PC-3 (cell line): Measurements from ENCODE around the gene NFIX.

ENCODE experiments used
- EZH2 ChIP-seq: fragments of 300-600 bp; sonication (generic); IDR thresholded peaks from one replicate; pipeline ENCODE4 v1.6.1; 2017; ENCODE audit warnings: antibody characterized with exemption, mild to moderate bottlenecking, low read length; ENCODE audit not compliant: unreplicated experiment
- TF ChIP-seq, protein P1 (sequence below): fragments of 300-600 bp; sonication (generic); conservative IDR thresholded peaks from 2 replicates; pipeline ENCODE4 v1.5.1; 2017; ENCODE audit warnings: antibody characterized with exemption, low read depth, mild to moderate bottlenecking, low read length

DNA sequence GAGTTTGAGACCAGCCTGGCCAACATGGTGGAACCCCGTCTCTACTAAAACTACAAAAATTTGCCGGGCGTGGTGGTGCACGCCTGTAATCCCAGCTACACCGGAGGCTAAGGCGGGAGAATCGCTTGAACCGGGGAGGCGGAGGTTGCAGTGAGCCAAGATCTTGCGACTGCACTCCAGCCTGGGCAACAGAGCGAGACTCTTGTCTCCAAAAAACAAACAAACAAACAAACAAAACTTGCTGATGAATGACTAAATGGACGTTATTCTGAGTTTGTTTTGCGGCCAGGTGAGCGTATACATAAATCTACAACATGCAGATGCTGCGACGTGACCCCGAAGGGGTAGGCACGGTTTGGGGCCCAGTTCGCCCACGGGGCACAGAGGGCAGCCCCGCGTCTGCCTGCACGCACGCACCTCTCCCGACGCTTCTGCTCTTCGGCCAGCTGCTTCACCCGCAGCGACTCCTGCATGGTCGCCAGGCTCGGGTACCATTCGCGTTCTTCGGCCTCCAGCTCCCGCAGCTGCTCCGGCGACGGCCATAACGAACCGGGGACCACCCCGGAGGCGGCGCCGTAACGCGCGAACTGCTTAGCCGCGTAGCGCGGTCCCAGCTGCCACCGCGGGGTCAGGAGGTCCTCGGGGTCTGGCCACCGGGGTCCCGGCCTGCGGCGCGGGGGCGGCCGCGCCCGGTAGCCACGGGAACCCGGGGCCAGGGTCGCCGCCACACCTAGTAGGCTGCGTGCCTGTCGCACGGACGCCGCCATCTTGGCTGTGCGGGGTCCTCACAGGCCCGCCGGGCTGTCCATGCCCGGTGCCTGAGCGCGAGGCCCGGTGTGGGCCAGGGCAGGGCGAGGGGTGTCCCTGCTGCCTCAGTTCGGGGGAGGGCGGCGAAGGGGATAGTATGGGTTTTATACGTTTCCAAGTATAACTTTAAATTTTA lies 38.6 kb upstream of the NFIX start, which contains the start of gene GADD45GIP1:
- TF ChIP-seq, protein P1, sequence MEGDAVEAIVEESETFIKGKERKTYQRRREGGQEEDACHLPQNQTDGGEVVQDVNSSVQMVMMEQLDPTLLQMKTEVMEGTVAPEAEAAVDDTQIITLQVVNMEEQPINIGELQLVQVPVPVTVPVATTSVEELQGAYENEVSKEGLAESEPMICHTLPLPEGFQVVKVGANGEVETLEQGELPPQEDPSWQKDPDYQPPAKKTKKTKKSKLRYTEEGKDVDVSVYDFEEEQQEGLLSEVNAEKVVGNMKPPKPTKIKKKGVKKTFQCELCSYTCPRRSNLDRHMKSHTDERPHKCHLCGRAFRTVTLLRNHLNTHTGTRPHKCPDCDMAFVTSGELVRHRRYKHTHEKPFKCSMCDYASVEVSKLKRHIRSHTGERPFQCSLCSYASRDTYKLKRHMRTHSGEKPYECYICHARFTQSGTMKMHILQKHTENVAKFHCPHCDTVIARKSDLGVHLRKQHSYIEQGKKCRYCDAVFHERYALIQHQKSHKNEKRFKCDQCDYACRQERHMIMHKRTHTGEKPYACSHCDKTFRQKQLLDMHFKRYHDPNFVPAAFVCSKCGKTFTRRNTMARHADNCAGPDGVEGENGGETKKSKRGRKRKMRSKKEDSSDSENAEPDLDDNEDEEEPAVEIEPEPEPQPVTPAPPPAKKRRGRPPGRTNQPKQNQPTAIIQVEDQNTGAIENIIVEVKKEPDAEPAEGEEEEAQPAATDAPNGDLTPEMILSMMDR = no peak
- TF ChIP-seq EZH2 = no peak
